ENCODE measurements around the gene ARID5B.

ARID5B gene

DNA sequence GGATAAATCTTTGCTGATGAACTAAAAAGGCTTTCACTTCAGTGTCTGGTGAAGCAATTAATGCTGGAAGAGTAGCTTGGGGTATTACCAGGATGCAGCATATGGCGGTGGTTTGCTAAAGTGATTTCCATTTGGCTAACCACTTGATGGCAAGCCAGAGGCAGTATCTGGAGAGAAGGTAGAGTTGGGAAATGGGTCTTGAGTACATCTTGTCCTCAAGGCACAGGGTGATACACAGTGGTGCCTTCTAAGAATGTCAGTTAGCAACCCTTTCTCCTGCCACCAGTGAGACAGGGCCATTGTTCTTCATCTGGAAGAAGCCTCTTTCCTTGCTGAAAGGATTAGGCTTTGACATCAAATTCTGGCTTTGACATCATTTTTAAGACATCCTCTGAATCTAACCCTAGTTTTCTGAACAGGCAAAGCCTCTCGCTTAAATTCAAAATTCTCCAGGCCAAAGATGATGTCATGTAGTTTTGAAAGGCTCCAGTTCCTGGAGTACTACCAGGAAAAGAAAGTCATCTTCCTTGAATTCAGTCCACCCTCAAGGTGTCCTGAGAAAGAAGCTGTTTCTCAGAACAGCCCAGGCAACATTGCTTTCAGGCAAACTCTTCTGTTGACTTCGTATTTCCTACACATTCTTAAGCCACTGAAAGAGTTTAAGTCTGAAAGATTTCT is 162.4 kb downstream of the ARID5B start:
- H3K79me2 ChIP-seq (ENCODE audit: control insufficient read depth, insufficient read depth, low read length, poor library complexity): no peaks in the 10 kb centered on the region
- no peak overlapping the region for H3K18ac ChIP-seq (ENCODE audit: low read length)
- no peak overlapping the region for H2AFZ ChIP-seq (ENCODE audit: insufficient read depth, low read length, poor library complexity)
- no peak overlapping the region for H4K12ac ChIP-seq (ENCODE audit: low read depth, low read length)
- DNase-seq: peak; percentile 53 to 74
- no peak overlapping the region for H2BK12ac ChIP-seq (ENCODE audit: low read length)
- H3K4me2 ChIP-seq (ENCODE audit: low read length): no peak overlapping the region
- no peak overlapping the region for H3K4me3 ChIP-seq (ENCODE audit: low read depth, low read length)
- H3K23ac ChIP-seq (ENCODE audit: low read length): no peak overlapping the region
- H3K9ac ChIP-seq (ENCODE audit: low read length): no peak overlapping the region
- no peak overlapping the region for H2BK5ac ChIP-seq (ENCODE audit: low read depth, low read length, poor library complexity)
- H2BK120ac ChIP-seq (ENCODE audit: insufficient read depth, low read length, poor library complexity): no peak overlapping the region
- no peak overlapping the region for H3K14ac ChIP-seq (ENCODE audit: low read length)
- H3K4ac ChIP-seq (ENCODE audit: low read depth, low read length): no peak overlapping the region
- no peaks in the 10 kb centered on the region for H3K27me3 ChIP-seq (ENCODE audit: insufficient read depth, low read length)
- H2AK5ac ChIP-seq (ENCODE audit: low read length): no peak overlapping the region
- H3K79me1 ChIP-seq (ENCODE audit: low read length): no peaks in the 10 kb centered on the region
- WGBS (ENCODE audit: extremely low coverage, insufficient coverage, insufficient read length): no CpG with 5 or more reads among the region's 3 CpGs
- no peak overlapping the region for H4K91ac ChIP-seq (ENCODE audit: low read depth, low read length)
- H3K9me3 ChIP-seq (ENCODE audit: insufficient read depth, low read depth, low read length): no peaks in the 10 kb centered on the region
- H3K4me1 ChIP-seq (ENCODE audit: control insufficient read depth in 1 of 2, insufficient read depth in 2 of 2, low read length in 2 of 2): peaks cover 0 to 3% of the 10 kb centered on the region in 2 experiments
- no peak overlapping the region for H4K8ac ChIP-seq (ENCODE audit: low read depth, low read length)
- no peak overlapping the region for H3K27ac ChIP-seq (ENCODE audit: low read depth, low read length)
- H3K36me3 ChIP-seq (ENCODE audit: control insufficient read depth in 1 of 2, insufficient read depth in 2 of 2, low read length in 2 of 2): peaks cover 0 to 9% of the 10 kb centered on the region in 2 experiments

DNA sequence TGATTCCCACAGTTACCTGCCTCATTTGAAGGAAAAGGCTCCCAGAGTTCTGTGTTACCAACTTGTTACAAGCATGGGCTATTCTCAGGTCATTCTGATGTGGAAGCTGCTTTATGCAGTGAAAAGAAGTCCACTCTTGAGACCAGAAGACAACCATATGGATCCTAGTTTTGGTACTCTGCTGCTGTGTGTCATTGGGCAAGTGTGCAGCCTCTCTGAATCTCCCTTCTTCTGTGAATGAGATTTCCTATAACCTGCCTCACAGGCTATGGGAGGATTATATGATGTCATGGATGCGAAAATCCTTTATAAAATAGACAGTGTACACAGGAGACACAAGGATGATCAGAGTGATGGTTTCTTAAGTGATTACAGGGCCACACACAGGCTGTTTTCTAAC is 166.1 kb downstream of the ARID5B start:
- Histone ChIP-seq H4K12ac (ENCODE audit: low read depth, low read length) (no peak overlapping the region), H3K9ac (ENCODE audit: low read length) (no peak overlapping the region), H3K4me1 (ENCODE audit: control insufficient read depth in 1 of 2, insufficient read depth in 2 of 2, low read length in 2 of 2) (peaks cover 0 to 3% of the 10 kb centered on the region in 2 experiments), H2AK5ac (ENCODE audit: low read length) (no peak overlapping the region), H3K9me3 (ENCODE audit: insufficient read depth, low read depth, low read length) (no peaks in the 10 kb centered on the region), H4K91ac (ENCODE audit: low read depth, low read length) (no peak overlapping the region), H3K79me1 (ENCODE audit: low read length) (no peaks in the 10 kb centered on the region), H3K14ac (ENCODE audit: low read length) (no peak overlapping the region), H2BK5ac (ENCODE audit: low read depth, low read length, poor library complexity) (no peak overlapping the region), H3K27ac (ENCODE audit: low read depth, low read length) (no peak overlapping the region), H2BK120ac (ENCODE audit: insufficient read depth, low read length, poor library complexity) (no peak overlapping the region), H3K4ac (ENCODE audit: low read depth, low read length) (no peak overlapping the region), H3K23ac (ENCODE audit: low read length) (no peak overlapping the region), H2BK12ac (ENCODE audit: low read length) (no peak overlapping the region), H4K8ac (ENCODE audit: low read depth, low read length) (no peak overlapping the region), H3K36me3 (ENCODE audit: control insufficient read depth in 1 of 2, insufficient read depth in 2 of 2, low read length in 2 of 2) (peaks cover 4 to 18% of the 10 kb centered on the region in 2 experiments), H3K18ac (ENCODE audit: low read length) (no peak overlapping the region), H3K27me3 (ENCODE audit: insufficient read depth, low read length) (no peaks in the 10 kb centered on the region), H3K4me3 (ENCODE audit: low read depth, low read length) (no peak overlapping the region), H3K4me2 (ENCODE audit: low read length) (no peak overlapping the region), H2AFZ (ENCODE audit: insufficient read depth, low read length, poor library complexity) (no peak overlapping the region), H3K79me2 (ENCODE audit: control insufficient read depth, insufficient read depth, low read length, poor library complexity) (no peaks in the 10 kb centered on the region)
- WGBS (ENCODE audit: extremely low coverage, insufficient coverage, insufficient read length): no CpG with 5 or more reads among the region's 1 CpG
- no peak for DNase-seq

DNA sequence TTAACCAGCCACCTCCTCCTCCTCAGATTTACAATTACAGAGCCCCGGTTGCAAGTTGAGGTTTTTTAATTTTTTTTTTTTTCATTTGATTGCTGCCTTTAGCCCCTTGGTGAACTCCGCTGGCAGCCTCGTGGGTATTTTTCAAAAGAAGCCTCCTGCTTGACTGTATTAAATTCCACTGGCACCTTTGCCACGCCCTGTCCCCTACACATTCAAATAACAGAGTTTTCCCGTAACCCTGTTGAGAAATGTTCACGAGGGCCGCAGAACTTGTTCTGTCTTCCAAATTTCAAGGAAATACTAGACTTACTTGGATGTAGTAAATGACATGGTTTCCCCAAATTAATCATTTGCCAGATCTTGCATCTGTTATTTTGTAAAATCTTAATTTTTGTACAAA is 167.0 kb downstream of the ARID5B start:
- no peak overlapping the region for H3K4me3 ChIP-seq (ENCODE audit: low read depth, low read length)
- peak; percentile 26 to 55 for DNase-seq
- H3K9ac ChIP-seq (ENCODE audit: low read length): no peak overlapping the region
- no peak overlapping the region for H4K8ac ChIP-seq (ENCODE audit: low read depth, low read length)
- no peak overlapping the region for H2BK120ac ChIP-seq (ENCODE audit: insufficient read depth, low read length, poor library complexity)
- H3K4me1 ChIP-seq (ENCODE audit: control insufficient read depth in 1 of 2, insufficient read depth in 2 of 2, low read length in 2 of 2): peaks cover 0 to 3% of the 10 kb centered on the region in 2 experiments
- H3K79me1 ChIP-seq (ENCODE audit: low read length): no peaks in the 10 kb centered on the region
- H3K4me2 ChIP-seq (ENCODE audit: low read length): no peak overlapping the region
- H3K36me3 ChIP-seq (ENCODE audit: control insufficient read depth in 1 of 2, insufficient read depth in 2 of 2, low read length in 2 of 2): peaks cover 4 to 18% of the 10 kb centered on the region in 2 experiments
- no peak overlapping the region for H4K12ac ChIP-seq (ENCODE audit: low read depth, low read length)
- H3K14ac ChIP-seq (ENCODE audit: low read length): no peak overlapping the region
- H3K79me2 ChIP-seq (ENCODE audit: control insufficient read depth, insufficient read depth, low read length, poor library complexity): no peaks in the 10 kb centered on the region
- no peak overlapping the region for H4K91ac ChIP-seq (ENCODE audit: low read depth, low read length)
- no peaks in the 10 kb centered on the region for H3K9me3 ChIP-seq (ENCODE audit: insufficient read depth, low read depth, low read length)
- no peak overlapping the region for H3K27ac ChIP-seq (ENCODE audit: low read depth, low read length)
- no CpG with 5 or more reads among the region's 7 CpGs for WGBS (ENCODE audit: extremely low coverage, insufficient coverage, insufficient read length)
- no peak overlapping the region for H3K4ac ChIP-seq (ENCODE audit: low read depth, low read length)
- H2AFZ ChIP-seq (ENCODE audit: insufficient read depth, low read length, poor library complexity): no peak overlapping the region
- no peak overlapping the region for H2AK5ac ChIP-seq (ENCODE audit: low read length)
- no peaks in the 10 kb centered on the region for H3K27me3 ChIP-seq (ENCODE audit: insufficient read depth, low read length)
- no peak overlapping the region for H2BK12ac ChIP-seq (ENCODE audit: low read length)
- no peak overlapping the region for H3K23ac ChIP-seq (ENCODE audit: low read length)
- H2BK5ac ChIP-seq (ENCODE audit: low read depth, low read length, poor library complexity): no peak overlapping the region
- no peak overlapping the region for H3K18ac ChIP-seq (ENCODE audit: low read length)

DNA sequence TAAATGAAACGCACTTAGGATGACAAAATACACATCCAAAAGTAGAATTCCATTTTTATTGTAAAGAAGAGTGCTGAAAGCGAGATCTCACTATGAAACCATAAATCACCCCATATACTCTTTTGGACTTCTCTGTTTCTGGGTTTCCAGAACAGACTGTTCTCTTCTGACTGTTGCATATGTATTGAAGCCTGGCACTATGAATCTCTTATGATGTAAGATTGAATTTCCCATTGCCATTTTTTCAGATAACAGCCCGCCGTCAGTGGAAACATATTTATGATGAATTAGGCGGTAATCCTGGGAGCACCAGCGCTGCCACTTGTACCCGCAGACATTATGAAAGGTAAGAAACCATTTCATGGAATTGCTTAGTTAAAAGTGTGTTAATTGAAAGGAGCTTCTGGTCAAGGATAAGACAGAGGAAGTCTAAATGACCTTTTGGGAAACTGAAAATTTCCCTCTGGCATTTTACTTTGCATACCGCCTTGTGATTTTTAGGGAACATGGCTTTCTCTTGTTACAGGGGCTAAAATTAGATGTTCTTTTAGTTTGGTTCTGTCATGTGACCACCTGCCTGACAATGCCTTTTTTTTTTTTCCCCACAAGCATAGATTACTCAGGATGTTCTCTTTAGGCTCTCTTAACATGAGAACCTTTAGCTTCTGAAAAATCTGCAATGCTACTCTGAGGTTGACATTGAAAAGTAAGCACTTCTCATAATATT is 168.1 kb downstream of the ARID5B start:
- no peak overlapping the region for H3K4ac ChIP-seq (ENCODE audit: low read depth, low read length)
- no peak for DNase-seq

More for the DNA sequence above, 168.1 kb downstream of the ARID5B start:
- Histone ChIP-seq H2BK12ac (ENCODE audit: low read length) (no peak overlapping the region), H3K4me3 (ENCODE audit: low read depth, low read length) (no peak overlapping the region), H4K91ac (ENCODE audit: low read depth, low read length) (no peak overlapping the region), H4K8ac (ENCODE audit: low read depth, low read length) (no peak overlapping the region), H3K9me3 (ENCODE audit: insufficient read depth, low read depth, low read length) (no peaks in the 10 kb centered on the region), H3K27me3 (ENCODE audit: insufficient read depth, low read length) (no peaks in the 10 kb centered on the region), H2BK5ac (ENCODE audit: low read depth, low read length, poor library complexity) (no peak overlapping the region), H3K23ac (ENCODE audit: low read length) (no peak overlapping the region), H3K4me1 (ENCODE audit: control insufficient read depth in 1 of 2, insufficient read depth in 2 of 2, low read length in 2 of 2) (no peaks in the 10 kb centered on the region), H3K27ac (ENCODE audit: low read depth, low read length) (no peak overlapping the region), H3K79me1 (ENCODE audit: low read length) (no peaks in the 10 kb centered on the region), H2AFZ (ENCODE audit: insufficient read depth, low read length, poor library complexity) (no peak overlapping the region), H4K12ac (ENCODE audit: low read depth, low read length) (no peak overlapping the region), H3K14ac (ENCODE audit: low read length) (no peak overlapping the region), H3K9ac (ENCODE audit: low read length) (no peak overlapping the region), H3K36me3 (ENCODE audit: control insufficient read depth in 1 of 2, insufficient read depth in 2 of 2, low read length in 2 of 2) (peaks cover 4 to 16% of the 10 kb centered on the region in 2 experiments), H3K18ac (ENCODE audit: low read length) (no peak overlapping the region), H2BK120ac (ENCODE audit: insufficient read depth, low read length, poor library complexity) (no peak overlapping the region), H2AK5ac (ENCODE audit: low read length) (no peak overlapping the region), H3K79me2 (ENCODE audit: control insufficient read depth, insufficient read depth, low read length, poor library complexity) (no peaks in the 10 kb centered on the region), H3K4me2 (ENCODE audit: low read length) (no peak overlapping the region)
- no CpG with 5 or more reads among the region's 8 CpGs for WGBS (ENCODE audit: extremely low coverage, insufficient coverage, insufficient read length)
